ENCODE measurements around the gene LMF1. TPM values are rescaled to one million over a fixed set of nuclear protein-coding genes. Genes with fewer than 3 reads are reported as not detected.

LMF1 gene
- total and polyA plus RNA-seq, 2 donors (not counting 1 experiment from before 2014, with no cell fraction given): 36.4 to 63.2 TPM

DNA sequence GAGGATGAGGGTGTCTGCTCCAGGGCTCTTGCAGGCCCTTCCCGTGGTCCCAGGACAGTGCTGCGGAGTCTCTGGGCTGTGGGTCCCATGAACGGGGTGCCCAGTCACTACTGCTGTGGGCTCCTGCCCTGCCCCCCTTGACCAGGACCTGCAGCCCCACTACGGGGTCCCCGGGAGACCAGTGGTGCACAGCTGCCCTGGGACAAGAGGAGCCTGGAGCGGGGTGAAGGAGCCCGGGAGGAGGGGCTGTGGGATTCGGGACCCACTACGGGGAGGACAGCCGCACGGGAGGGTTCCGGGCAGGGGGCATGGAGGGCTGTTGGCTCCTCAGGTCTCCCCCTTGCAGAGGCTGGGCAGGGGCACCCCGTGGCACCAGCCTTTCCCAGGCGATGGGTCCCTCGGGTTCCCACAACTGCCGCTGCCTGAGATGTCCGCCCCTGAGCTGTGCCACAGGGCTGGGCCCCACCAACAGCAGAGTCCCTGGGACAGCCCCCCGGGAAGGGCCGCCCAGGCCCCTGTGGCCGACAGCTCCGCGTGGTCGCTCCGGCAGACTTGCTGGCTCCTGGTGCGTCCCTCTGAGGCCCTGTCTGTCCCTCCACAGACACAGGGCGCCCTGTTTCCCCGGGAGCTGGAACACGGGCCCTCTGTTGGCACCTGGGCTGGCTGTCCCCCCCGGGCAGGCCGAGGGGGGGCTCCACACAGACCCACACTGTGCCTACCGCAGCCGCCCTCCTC lies 118.2 kb downstream of the LMF1 start:
- H3K4me3 ChIP-seq (ENCODE audit: control extremely low read depth in 1 of 5, extremely low read depth in 1 of 5, insufficient read depth in 1 of 5, low read depth in 2 of 5, low read length in 4 of 5): no peak overlapping the region
- Mint-ChIP-seq H3K4me3 (no peak overlapping the region), H3K27me3 (no peaks in the 10 kb centered on the region), H3K9me3 (ENCODE audit: insufficient read depth) (no peaks in the 10 kb centered on the region), H3K27ac (no peak overlapping the region), H3K4me1 (no peaks in the 10 kb centered on the region)
- POLR2A ChIA-PET: no interaction called here
- CTCF ChIA-PET: no interaction called here
- no peaks in the 10 kb centered on the region for H4K20me1 ChIP-seq (ENCODE audit: control insufficient read depth, insufficient read depth, low read length, poor library complexity, severe bottlenecking)
- no peaks in the 10 kb centered on the region for H3K36me3 ChIP-seq (replicated peaks in 1 of 2; ENCODE audit: control extremely low read depth in 1 of 2, control insufficient read depth in 1 of 2, extremely low read depth in 1 of 2, insufficient read depth in 2 of 2, low read length in 1 of 2)
- no peak overlapping the region for H2AFZ ChIP-seq (ENCODE audit: insufficient read depth, low read depth, low read length, poor library complexity, severe bottlenecking)
- TF ChIP-seq EZH2 (IDR thresholded peaks at IDR 0.05; ENCODE audit: borderline replicate concordance, insufficient read depth, low read depth, low read length, poor library complexity, severe bottlenecking): no peak
- TF ChIP-seq, protein P1, sequence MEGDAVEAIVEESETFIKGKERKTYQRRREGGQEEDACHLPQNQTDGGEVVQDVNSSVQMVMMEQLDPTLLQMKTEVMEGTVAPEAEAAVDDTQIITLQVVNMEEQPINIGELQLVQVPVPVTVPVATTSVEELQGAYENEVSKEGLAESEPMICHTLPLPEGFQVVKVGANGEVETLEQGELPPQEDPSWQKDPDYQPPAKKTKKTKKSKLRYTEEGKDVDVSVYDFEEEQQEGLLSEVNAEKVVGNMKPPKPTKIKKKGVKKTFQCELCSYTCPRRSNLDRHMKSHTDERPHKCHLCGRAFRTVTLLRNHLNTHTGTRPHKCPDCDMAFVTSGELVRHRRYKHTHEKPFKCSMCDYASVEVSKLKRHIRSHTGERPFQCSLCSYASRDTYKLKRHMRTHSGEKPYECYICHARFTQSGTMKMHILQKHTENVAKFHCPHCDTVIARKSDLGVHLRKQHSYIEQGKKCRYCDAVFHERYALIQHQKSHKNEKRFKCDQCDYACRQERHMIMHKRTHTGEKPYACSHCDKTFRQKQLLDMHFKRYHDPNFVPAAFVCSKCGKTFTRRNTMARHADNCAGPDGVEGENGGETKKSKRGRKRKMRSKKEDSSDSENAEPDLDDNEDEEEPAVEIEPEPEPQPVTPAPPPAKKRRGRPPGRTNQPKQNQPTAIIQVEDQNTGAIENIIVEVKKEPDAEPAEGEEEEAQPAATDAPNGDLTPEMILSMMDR (IDR thresholded peaks at IDR 0.05): no peak
- DNase-seq (no peak), ATAC-seq (ENCODE audit: low read depth) (no peak)
- no peak overlapping the region for H3K9ac ChIP-seq (ENCODE audit: low read length)
- peaks cover 0 to 54% (median 0%) of the 10 kb centered on the region in 3 donors for H3K9me3 ChIP-seq (ENCODE audit: control extremely low read depth in 1 of 3, control insufficient read depth in 2 of 3, insufficient read depth in 1 of 3, low read length in 2 of 3)
- H3K4me1 ChIP-seq (ENCODE audit: control insufficient read depth in 2 of 2, insufficient read depth in 2 of 2, low read length in 2 of 2): no peaks in the 10 kb centered on the region
- H3K4me2 ChIP-seq (replicated peaks; ENCODE audit: low read depth, low read length, poor library complexity, severe bottlenecking): no peak overlapping the region
- H3K79me2 ChIP-seq (ENCODE audit: control insufficient read depth, insufficient read depth, low read length): no peaks in the 10 kb centered on the region
- H3K27ac ChIP-seq (ENCODE audit: low read length in 2 of 2): no peak overlapping the region
- intact Hi-C loops (cut with micrococcal nuclease): no loop called here
- WGBS (ENCODE audit: insufficient coverage): 96% methylated on average over 28 of the region's 32 CpGs
- no peaks in the 10 kb centered on the region for H3K27me3 ChIP-seq (replicated peaks in 1 of 4; ENCODE audit: control extremely low read depth in 1 of 4, control insufficient read depth in 3 of 4, insufficient read depth in 4 of 4, low read length in 3 of 4)

DNA sequence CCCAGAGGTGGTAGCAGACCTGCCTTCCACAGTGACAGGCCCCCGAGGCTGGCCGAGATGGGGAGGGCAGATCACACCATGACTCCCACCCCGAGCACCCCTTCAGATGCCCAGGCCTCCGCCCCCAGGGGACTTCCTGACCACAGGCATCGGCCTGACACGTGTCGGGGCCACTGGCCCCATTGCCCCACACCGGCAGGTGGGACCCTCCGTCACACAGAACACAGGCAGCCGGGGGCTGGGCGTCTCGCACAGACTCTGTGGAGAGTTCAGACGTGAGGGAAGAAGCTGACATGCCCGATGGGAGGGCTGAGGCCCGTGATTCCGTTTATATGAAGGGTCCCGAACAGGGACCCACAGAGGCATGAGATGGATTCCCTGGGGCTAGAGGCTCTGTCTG lies 118.9 kb downstream of the LMF1 start:
- Histone ChIP-seq H3K9ac (ENCODE audit: low read length) (no peak overlapping the region), H3K4me3 (ENCODE audit: control extremely low read depth in 1 of 5, extremely low read depth in 1 of 5, insufficient read depth in 1 of 5, low read depth in 2 of 5, low read length in 4 of 5) (no peak overlapping the region), H3K4me2 (replicated peaks; ENCODE audit: low read depth, low read length, poor library complexity, severe bottlenecking) (no peak overlapping the region), H2AFZ (ENCODE audit: insufficient read depth, low read depth, low read length, poor library complexity, severe bottlenecking) (no peak overlapping the region), H3K4me1 (ENCODE audit: control insufficient read depth in 2 of 2, insufficient read depth in 2 of 2, low read length in 2 of 2) (no peaks in the 10 kb centered on the region), H3K79me2 (ENCODE audit: control insufficient read depth, insufficient read depth, low read length) (no peaks in the 10 kb centered on the region), H3K36me3 (replicated peaks in 1 of 2; ENCODE audit: control extremely low read depth in 1 of 2, control insufficient read depth in 1 of 2, extremely low read depth in 1 of 2, insufficient read depth in 2 of 2, low read length in 1 of 2) (no peaks in the 10 kb centered on the region), H3K27me3 (replicated peaks in 1 of 4; ENCODE audit: control extremely low read depth in 1 of 4, control insufficient read depth in 3 of 4, insufficient read depth in 4 of 4, low read length in 3 of 4) (no peaks in the 10 kb centered on the region), H3K27ac (ENCODE audit: low read length in 2 of 2) (no peak overlapping the region), H4K20me1 (ENCODE audit: control insufficient read depth, insufficient read depth, low read length, poor library complexity, severe bottlenecking) (no peaks in the 10 kb centered on the region), H3K9me3 (ENCODE audit: control extremely low read depth in 1 of 3, control insufficient read depth in 2 of 3, insufficient read depth in 1 of 3, low read length in 2 of 3) (peaks cover 0 to 55% (median 0%) of the 10 kb centered on the region in 3 donors)
- TF ChIP-seq, protein P1 (IDR thresholded peaks at IDR 0.05): no peak
- TF ChIP-seq EZH2 (IDR thresholded peaks at IDR 0.05; ENCODE audit: borderline replicate concordance, insufficient read depth, low read depth, low read length, poor library complexity, severe bottlenecking): no peak
- Mint-ChIP-seq H3K4me1 (no peaks in the 10 kb centered on the region), H3K9me3 (ENCODE audit: insufficient read depth) (no peaks in the 10 kb centered on the region), H3K4me3 (no peak overlapping the region), H3K27me3 (no peaks in the 10 kb centered on the region), H3K27ac (no peak overlapping the region)
- DNase-seq (no peak), ATAC-seq (ENCODE audit: low read depth) (no peak)
- intact Hi-C loops (cut with micrococcal nuclease): no loop called here
- WGBS (ENCODE audit: insufficient coverage): 89% methylated on average over 17 of the region's 17 CpGs
- ChIA-PET CTCF (no interaction called here), POLR2A (no interaction called here)

Measured in B cell (primary cell).